PFSK-1 (cell line): ENCODE results near the gene TSPAN32.

Experiments used
- REST ChIP-seq, 2 experiments: IDR thresholded peaks; 2 replicates each; pipeline versions ENCODE4 v1.6.1 to v1.8.0; 2011 to 2012; ENCODE audit warnings: low read depth in 2 of 2, low read length in 2 of 2, control low read depth in 1 of 2, inconsistent platforms in 1 of 2, mild to moderate bottlenecking in 1 of 2, moderate library complexity in 1 of 2; ENCODE audit not compliant: insufficient read depth in 1 of 2
- SIN3A ChIP-seq: IDR thresholded peaks from 2 replicates; pipeline ENCODE4 v1.6.1; 2012; ENCODE audit warnings: mild to moderate bottlenecking, low read length, moderate library complexity, borderline replicate concordance; ENCODE audit not compliant: insufficient read depth

- no peak for TF ChIP-seq REST (IDR thresholded peaks at IDR 0.05; ENCODE audit: insufficient read depth in 1 of 2, low read depth in 2 of 2, low read length in 2 of 2)
- no peak for TF ChIP-seq SIN3A
Measured at GRCh38 chr11:2316963-2317244, 15.1 kb downstream of the TSPAN32 start.
